Ishikawa (cell line): Measurements from ENCODE around the gene ROPN1L.

Source experiments
- CREB1 ChIP-seq: IDR thresholded peaks from 2 replicates; pipeline ENCODE4 v1.6.1; 2012; ENCODE audit warnings: low read depth
- EGR1 ChIP-seq: IDR thresholded peaks from 2 replicates; pipeline ENCODE4 v1.6.1; 2012
- EP300 ChIP-seq: IDR thresholded peaks from 2 replicates; pipeline ENCODE4 v1.6.1; 2012; ENCODE audit warnings: borderline replicate concordance
- FOXM1 ChIP-seq: IDR thresholded peaks from 2 replicates; pipeline ENCODE4 v1.6.1; 2012; ENCODE audit warnings: low read depth, borderline replicate concordance
- MAX ChIP-seq: IDR thresholded peaks from 2 replicates; pipeline ENCODE4 v1.6.1; 2012
- NFIC ChIP-seq: IDR thresholded peaks from 2 replicates; pipeline ENCODE4 v1.6.1; 2012
- RAD21 ChIP-seq: IDR thresholded peaks from 2 replicates; pipeline ENCODE4 v1.6.1; 2012; ENCODE audit warnings: low read depth
- REST ChIP-seq: IDR thresholded peaks from 2 replicates; pipeline ENCODE4 v1.6.1; 2012; ENCODE audit warnings: low read depth, mild to moderate bottlenecking
- TAF1 ChIP-seq: IDR thresholded peaks from 2 replicates; pipeline ENCODE4 v1.6.1; 2012; ENCODE audit warnings: low read depth, mild to moderate bottlenecking
- TEAD4 ChIP-seq: IDR thresholded peaks from 2 replicates; pipeline ENCODE4 v1.6.1; 2012
- USF1 ChIP-seq: IDR thresholded peaks from 2 replicates; pipeline ENCODE4 v1.6.1; 2012
- YY1 ChIP-seq: IDR thresholded peaks from 2 replicates; pipeline ENCODE4 v1.6.1; 2012; ENCODE audit warnings: low read depth
- ZBTB7A ChIP-seq: IDR thresholded peaks from 2 replicates; pipeline ENCODE4 v1.6.1; 2012; ENCODE audit warnings: low read depth

- TF ChIP-seq EP300 (no peak), YY1 (no peak), NFIC (no peak), RAD21 (no peak), TEAD4 (no peak), CREB1 (no peak), EGR1 (no peak), TAF1 (no peak), REST (no peak), MAX (no peak), ZBTB7A (no peak), USF1 (no peak), FOXM1 (no peak)
Observed at GRCh38 chr5:10463566-10463965, 21.9 kb downstream of the ROPN1L start.
